ENCODE measurements around the gene TSKS.

Gene TSKS

DNA sequence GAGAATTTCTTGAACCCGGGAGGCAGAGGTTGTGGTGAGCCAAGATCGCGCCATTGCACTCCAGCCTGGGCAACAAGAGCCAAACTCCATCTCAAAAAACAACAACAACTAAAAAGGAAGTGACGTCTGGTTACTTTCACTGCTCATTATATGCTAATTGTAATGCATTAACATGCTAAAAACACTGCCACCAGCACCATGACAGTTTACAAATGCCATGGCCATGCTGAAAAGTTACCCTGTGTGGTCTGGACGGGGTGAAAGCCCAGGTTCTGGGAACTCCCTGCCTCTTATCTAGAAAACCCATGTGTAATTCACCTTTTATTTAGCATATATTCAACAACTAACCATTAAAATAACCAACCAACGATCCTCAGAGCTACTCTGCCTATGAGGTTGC lies 44.1 kb downstream of the TSKS start:
- Histone ChIP-seq H3K36me3 (ENCODE audit: control insufficient read depth, insufficient read depth, low read length) (no peaks in the 10 kb centered on the region), H3K27ac (no peak overlapping the region), H3K4me3 (ENCODE audit: low read depth, low read length) (no peak overlapping the region), H3K4me1 (no peaks in the 10 kb centered on the region), H3K4me2 (ENCODE audit: low read length) (no peak overlapping the region), H3K27me3 (ENCODE audit: control insufficient read depth, insufficient read depth, low read length) (no peaks in the 10 kb centered on the region), H3K79me2 (no peaks in the 10 kb centered on the region), H3K9ac (no peak overlapping the region), H3K9me3 (ENCODE audit: control insufficient read depth, low read length) (no peaks in the 10 kb centered on the region), H2AFZ (no peak overlapping the region)
- TF ChIP-seq, protein P1, sequence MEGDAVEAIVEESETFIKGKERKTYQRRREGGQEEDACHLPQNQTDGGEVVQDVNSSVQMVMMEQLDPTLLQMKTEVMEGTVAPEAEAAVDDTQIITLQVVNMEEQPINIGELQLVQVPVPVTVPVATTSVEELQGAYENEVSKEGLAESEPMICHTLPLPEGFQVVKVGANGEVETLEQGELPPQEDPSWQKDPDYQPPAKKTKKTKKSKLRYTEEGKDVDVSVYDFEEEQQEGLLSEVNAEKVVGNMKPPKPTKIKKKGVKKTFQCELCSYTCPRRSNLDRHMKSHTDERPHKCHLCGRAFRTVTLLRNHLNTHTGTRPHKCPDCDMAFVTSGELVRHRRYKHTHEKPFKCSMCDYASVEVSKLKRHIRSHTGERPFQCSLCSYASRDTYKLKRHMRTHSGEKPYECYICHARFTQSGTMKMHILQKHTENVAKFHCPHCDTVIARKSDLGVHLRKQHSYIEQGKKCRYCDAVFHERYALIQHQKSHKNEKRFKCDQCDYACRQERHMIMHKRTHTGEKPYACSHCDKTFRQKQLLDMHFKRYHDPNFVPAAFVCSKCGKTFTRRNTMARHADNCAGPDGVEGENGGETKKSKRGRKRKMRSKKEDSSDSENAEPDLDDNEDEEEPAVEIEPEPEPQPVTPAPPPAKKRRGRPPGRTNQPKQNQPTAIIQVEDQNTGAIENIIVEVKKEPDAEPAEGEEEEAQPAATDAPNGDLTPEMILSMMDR (IDR thresholded peaks at IDR 0.05): no peak

- H2AFZ ChIP-seq: no peak overlapping the region
- H3K36me3 ChIP-seq (ENCODE audit: control insufficient read depth, insufficient read depth, low read length): no peaks in the 10 kb centered on the region
- H3K27me3 ChIP-seq (ENCODE audit: control insufficient read depth, insufficient read depth, low read length): no peaks in the 10 kb centered on the region
- no peaks in the 10 kb centered on the region for H3K9me3 ChIP-seq (ENCODE audit: control insufficient read depth, low read length)
- H3K9ac ChIP-seq: no peak overlapping the region
- no peak overlapping the region for H3K4me2 ChIP-seq (ENCODE audit: low read length)
- no peak overlapping the region for H3K4me3 ChIP-seq (ENCODE audit: low read depth, low read length)
- H3K4me1 ChIP-seq: no peaks in the 10 kb centered on the region
- H3K79me2 ChIP-seq: no peaks in the 10 kb centered on the region
- H3K27ac ChIP-seq: no peak overlapping the region
- TF ChIP-seq, protein P1 (IDR thresholded peaks at IDR 0.05): no peak
Observed at GRCh38 chr19:49718511-49718910, 44.6 kb downstream of the TSKS start.

- H3K9ac ChIP-seq: no peak overlapping the region
- H3K27ac ChIP-seq: no peak overlapping the region
- H3K27me3 ChIP-seq (ENCODE audit: control insufficient read depth, insufficient read depth, low read length): no peaks in the 10 kb centered on the region
- H3K4me2 ChIP-seq (ENCODE audit: low read length): no peak overlapping the region
- H3K4me3 ChIP-seq (ENCODE audit: low read depth, low read length): no peak overlapping the region
- H3K4me1 ChIP-seq: no peaks in the 10 kb centered on the region
- no peaks in the 10 kb centered on the region for H3K79me2 ChIP-seq
- no peaks in the 10 kb centered on the region for H3K9me3 ChIP-seq (ENCODE audit: control insufficient read depth, low read length)
- no peak overlapping the region for H2AFZ ChIP-seq
- no peaks in the 10 kb centered on the region for H3K36me3 ChIP-seq (ENCODE audit: control insufficient read depth, insufficient read depth, low read length)
- TF ChIP-seq, protein P1 (IDR thresholded peaks at IDR 0.05): no peak
Observed at GRCh38 chr19:49716154-49716553, 47.0 kb downstream of the TSKS start.

DNA sequence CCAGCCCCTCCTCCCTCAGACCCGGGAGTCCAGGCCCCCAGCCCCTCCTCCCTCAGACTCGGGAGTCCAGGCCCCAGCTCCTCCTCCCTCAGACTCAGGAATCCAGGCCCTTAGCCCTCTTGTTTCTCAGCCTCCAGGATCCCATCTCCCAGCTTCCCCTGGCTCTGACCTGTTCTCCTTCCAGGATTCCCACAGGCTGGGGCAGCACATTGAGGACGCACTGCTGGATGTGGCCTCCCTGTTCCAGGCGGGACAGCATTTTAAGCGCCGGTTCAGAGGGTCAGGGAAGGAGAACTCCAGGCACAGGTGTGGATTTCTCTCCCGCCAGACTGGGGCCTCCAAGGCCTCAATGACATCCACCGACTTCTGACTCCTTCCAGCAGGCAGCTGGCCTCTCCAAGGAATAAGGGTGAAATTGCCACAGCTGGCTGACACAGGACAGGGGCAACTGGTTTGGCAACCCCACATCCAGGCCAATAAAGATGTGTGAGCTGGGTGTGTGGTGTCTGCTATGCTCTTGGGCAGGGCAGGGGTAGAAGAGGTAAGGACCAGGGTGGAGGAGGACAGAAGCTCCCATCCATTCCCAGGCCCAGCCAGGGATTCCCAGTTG lies 49.8 kb downstream of the TSKS start:
- Histone ChIP-seq H3K4me1 (no peaks in the 10 kb centered on the region), H3K9ac (no peak overlapping the region), H3K36me3 (ENCODE audit: control insufficient read depth, insufficient read depth, low read length) (no peaks in the 10 kb centered on the region), H3K79me2 (no peaks in the 10 kb centered on the region), H3K4me2 (ENCODE audit: low read length) (no peak overlapping the region), H3K9me3 (ENCODE audit: control insufficient read depth, low read length) (no peaks in the 10 kb centered on the region), H3K27ac (no peak overlapping the region), H3K4me3 (ENCODE audit: low read depth, low read length) (no peak overlapping the region), H2AFZ (no peak overlapping the region), H3K27me3 (ENCODE audit: control insufficient read depth, insufficient read depth, low read length) (no peaks in the 10 kb centered on the region)
- TF ChIP-seq, protein P1 (IDR thresholded peaks at IDR 0.05): no peak

DNA sequence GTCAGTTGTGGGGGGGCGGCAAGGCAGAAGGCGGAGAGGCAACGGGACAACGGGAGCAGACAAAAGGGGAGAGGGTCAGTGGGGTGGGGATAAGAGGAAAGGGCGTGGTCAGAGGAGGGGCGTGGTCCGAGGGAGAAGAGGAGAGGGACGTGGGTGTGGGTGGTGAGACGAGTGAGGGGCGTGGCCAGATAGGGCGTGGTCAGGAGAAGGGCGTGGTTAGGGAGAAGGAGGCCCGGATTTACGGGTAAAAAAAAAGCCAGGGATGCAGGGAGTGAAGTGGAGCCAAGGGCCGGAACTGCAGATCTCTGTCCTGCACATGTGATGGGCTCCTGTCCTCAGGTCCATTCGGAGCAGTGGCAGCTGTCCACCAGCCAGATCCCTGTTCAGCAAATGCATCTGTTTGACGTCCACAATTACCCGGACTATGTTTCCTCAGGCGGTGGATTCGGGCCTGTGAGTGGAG lies 50.7 kb downstream of the TSKS start:
- Histone ChIP-seq H3K79me2 (no peaks in the 10 kb centered on the region), H3K4me1 (no peaks in the 10 kb centered on the region), H3K27ac (no peak overlapping the region), H3K27me3 (ENCODE audit: control insufficient read depth, insufficient read depth, low read length) (no peaks in the 10 kb centered on the region), H3K4me2 (ENCODE audit: low read length) (no peak overlapping the region), H3K4me3 (ENCODE audit: low read depth, low read length) (no peak overlapping the region), H3K9me3 (ENCODE audit: control insufficient read depth, low read length) (no peaks in the 10 kb centered on the region), H3K9ac (no peak overlapping the region), H2AFZ (no peak overlapping the region), H3K36me3 (ENCODE audit: control insufficient read depth, insufficient read depth, low read length) (no peaks in the 10 kb centered on the region)
- TF ChIP-seq, protein P1 (IDR thresholded peaks at IDR 0.05): no peak

Data from parathyroid adenoma (tissue), 2 donors.